GM21526 (cell line): Measurements from ENCODE around the gene CRADD.

Experiments
- ATAC-seq: cut with Tn5 transposase; IDR thresholded peaks from one replicate; pipeline ENCODE4 v1.9.1; 2021; ENCODE audit warnings: moderate library complexity; ENCODE audit not compliant: unreplicated experiment, low FRiP score

CRADD gene

DNA sequence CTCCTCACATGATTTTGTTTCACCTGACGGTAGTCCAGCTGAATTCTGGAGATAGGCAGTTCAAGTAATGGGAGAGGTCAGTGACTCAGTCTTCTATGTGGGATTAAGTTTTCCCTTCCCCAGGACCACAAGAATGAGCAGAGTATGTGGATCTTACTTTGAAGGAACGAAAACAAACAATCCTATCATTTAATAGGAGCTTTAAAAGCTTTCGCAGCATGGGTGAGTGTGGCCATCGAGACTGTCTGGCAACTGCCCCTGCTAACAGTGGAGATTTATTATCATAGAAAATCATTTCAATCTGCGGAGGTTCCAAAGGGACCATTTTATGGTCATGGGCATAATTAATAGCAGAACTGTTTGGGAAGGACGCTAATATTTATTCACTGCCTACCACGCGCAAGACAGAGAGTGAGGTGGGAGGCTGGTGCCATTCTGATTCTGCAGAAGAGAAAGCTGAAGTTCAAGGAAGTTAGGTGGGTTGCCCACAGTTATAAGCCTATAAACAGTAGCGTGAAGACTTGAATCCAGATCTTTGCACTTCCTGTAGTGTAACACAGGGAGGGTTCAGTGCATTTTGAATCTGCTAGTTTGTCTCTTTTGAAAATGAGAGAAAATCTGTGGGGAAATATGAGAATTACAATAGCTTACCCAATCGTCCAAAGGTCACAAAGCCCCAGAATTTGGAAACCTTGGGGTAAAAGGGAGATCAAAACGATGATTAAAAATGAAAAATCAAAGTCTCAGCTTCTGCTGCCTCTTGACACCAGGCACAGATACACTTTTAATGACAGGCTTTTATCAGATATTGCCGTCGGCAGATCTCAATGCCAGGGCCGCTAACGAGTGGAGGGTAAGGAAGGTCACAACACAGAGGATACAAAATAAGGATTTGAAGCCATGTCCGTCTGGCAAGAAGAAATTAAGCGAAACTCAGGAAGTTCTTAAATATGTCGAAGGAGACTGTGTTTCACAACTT is 209.6 kb downstream of the CRADD start:
- ATAC-seq, result no peak

- ATAC-seq, result no peak
Measured at GRCh38 chr12:93888964-93889363, 211.8 kb downstream of the CRADD start.

DNA sequence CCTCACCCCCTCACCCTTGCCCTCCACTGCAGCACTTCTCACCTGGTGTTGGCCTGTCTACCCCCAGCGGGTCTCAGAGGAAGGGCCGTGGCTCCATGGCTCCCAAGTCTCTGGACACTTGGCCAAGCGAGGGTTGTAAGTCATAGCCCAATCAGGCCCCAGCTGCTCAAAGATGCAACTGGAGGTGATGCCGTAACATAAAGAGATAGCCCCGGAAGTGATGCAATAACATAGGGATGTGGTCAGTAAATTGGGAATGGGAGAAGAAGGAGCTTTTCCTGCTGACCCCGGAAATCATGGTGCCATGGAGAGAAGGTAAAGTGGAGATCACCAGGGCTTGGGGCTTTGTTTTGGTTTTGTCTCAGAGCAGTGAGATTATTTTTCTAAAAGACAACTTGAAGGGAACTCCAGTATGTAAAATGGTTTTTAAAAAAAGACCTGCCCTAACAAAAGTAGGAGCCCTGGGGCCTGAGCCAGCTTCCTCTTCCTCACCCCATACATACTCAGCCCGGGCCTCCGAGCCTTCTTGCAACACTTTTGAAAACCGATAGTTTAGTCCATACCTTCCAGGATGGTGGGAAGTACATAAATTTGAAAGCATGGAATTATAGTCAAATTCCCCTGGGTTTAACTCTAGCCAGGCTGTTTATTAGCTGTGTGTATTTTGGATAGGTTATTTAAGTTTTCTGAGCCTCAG is 212.5 kb downstream of the CRADD start:
- no peak for ATAC-seq

DNA sequence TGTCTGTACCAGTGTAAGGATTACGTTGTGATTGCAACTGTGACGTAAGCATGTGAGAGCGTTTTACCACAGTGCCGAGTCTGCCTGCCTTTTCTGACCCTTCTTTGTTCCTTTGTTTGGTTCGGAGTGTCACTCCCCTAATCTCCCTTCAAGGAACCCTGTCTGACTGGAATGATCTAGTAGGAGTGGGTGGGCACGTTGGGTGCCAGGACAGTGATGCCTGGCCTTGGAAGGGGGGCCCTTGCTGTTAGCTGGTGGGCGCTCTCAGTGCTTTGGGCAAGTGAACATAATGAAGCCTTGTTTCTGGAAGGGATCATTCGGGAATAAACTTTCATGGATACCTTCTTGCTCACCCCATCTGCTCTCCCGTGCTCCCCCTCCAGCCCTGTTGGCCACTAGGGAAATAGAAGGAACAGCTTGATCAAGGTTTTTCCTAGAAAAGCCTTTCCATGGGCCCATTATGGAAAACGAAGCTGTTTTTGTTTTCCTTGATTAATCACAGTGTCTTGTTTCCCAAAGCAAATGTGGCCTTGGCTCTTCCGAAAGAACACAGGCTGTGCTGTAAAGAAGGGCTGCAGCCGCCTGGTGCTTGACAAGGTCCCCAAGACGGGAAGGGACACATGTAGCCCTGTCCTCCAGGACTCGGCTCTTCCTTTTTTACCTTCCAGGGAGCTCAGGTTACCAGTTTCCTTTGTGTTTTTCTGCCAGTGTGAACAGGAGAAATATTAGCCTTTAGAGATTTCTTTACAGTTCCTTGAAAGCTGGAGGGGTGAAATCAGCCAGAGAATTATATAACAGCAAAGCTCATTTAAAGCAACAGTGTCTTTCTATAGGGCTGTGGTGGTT is 215.5 kb downstream of the CRADD start:
- ATAC-seq, result no peak

DNA sequence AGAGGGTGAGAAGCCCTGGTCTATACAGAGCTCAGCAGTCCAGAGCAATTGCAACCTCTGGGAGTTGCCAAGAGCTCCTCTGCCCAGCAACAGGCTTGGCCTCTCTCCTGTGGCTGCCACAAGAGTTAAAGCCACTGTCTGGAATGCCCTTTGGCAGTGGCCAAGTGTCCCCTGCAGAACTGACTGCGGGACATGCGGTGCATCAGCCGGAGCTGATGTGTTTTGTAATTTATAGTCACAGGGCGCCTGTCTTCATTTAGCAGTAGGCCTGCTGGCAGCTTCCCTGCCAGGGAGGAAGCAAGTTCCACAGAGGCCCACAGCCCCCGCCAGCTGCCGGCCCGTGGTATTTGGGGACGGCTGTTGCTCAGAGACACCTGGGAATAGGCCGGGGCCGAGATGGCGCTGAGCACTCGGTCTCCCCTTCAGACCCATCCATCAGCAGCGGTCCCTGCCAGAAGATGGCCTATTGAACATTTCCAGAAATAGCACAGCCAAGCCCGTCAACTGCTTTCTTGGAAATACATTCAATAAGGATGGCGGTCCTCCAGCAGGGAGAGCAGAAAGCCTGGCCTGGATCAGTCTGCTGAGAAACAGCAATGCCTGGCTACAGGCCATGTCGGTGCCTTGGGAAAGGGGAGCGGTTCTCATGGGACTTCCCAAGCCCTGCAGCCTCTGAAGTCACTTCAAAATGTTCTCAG is 217.4 kb downstream of the CRADD start:
- ATAC-seq, result no peak

- no peak for ATAC-seq
Measured at GRCh38 chr12:93895089-93895445, 217.9 kb downstream of the CRADD start.

DNA sequence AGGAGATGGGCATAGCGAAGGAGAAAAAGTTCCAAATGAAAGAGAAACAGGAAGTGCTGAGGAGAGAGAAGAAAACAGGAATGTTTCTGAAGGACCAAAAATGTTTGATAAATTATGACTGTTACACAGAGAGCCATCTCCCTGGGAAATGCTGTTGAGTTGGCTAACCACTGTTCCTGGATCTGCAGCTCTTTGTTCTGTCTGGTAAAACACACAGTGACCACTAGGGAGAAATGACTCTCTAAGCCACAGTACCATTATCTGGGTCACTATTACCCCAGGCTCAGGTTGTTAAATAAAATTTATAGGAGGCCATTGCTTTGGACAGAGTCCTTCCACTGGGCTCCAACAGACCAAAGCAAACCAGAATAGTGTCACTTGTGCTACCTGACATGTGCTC is 219.3 kb downstream of the CRADD start:
- ATAC-seq, result no peak

GRCh38 chr12:93896952-93897351 is 219.8 kb downstream of the CRADD start:
- no peak for ATAC-seq

GRCh38 chr12:93901739-93902138 is 224.6 kb downstream of the CRADD start:
- ATAC-seq, result no peak

DNA sequence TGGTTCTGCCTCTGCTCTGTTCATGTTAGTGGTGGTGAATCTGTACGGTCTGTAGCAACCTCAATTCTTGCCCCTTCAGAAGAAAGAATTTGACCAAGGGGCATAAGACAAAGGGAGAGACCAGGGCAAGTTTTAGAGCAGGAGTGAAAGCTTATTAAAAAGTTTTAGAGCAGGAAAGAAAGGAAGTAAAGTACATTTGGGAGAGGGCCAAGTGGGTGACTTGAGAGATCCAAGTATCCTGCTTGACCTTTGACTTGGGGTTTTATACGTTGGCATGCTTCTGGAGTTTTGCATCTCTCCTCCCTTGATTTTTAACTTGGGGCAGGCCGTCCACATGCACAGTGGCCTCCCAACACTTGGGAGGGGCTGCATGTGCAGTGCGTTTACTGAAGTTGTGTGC is 225.0 kb downstream of the CRADD start:
- no peak for ATAC-seq

- ATAC-seq, result no peak
Measured at GRCh38 chr12:93902736-93903562, 225.8 kb downstream of the CRADD start.

GRCh38 chr12:93904124-93904523 is 226.9 kb downstream of the CRADD start:
- ATAC-seq, result no peak

DNA sequence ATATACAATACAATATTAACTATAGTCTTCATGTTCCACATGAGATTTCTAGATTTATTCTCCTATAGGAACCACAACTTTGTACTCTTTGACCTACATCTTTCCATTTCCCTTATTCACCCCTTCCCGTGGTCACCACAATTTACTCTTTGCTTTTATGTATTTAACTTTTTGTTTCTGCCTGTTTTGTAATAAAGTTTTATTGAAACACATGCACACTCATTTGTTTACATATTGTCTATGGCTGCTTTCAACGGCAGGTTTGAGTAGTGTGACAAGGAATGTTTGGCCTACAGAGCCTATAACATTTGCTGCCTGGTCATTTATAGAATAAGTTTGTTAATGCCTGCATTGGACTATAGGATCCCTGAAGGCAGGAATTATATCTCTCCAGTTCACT is 231.1 kb downstream of the CRADD start:
- no peak for ATAC-seq

- ATAC-seq, result no peak
Measured at GRCh38 chr12:93908846-93909567, 231.8 kb downstream of the CRADD start.

DNA sequence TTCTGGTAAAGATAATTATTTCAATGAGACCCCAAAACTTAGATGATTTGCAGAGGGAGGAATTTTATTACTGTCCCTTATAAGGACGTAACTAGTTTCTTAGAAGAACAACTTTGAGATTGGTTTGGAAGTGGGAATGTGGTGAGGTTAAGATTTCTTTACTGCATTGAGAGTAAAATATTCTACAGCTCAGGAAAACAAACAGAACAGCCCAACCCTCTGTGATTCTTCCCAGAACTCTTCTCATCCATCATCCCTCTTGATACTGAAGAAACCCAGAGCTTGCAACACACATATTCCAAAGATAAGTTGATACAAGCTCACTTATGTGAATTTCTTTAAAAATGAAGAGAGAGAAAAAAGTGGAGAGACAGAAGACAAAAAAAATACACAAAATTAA is 234.2 kb downstream of the CRADD start:
- no peak for ATAC-seq

DNA sequence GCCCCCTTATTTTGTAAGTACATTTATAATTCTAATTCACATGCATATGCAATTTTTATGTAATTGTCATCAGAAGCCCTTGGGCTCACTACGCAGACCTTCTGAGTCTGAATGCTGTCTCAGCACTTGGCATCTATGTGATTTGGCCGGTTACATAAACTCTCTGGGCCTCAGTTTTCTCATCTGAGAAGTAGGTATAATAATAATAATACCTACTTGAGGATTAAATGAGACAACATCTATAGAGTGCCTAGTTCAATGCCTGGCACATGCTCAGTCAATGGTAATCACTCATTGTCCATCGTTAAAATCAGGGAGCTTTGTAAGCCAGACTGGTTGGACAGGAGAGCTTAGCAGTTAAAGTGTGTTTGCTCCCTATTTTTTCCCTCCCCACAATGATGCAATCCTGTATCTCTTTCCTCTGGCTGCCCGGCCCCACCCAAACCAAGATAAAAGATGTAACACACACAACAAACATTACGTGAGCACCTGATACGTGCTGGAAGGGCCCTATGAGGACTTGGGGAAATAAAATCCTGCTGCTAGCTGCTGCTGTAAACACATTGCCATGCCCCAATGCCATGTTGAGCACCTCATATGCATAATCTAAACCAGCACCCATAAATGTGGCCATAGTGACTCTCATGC is 235.0 kb downstream of the CRADD start:
- ATAC-seq, result no peak

DNA sequence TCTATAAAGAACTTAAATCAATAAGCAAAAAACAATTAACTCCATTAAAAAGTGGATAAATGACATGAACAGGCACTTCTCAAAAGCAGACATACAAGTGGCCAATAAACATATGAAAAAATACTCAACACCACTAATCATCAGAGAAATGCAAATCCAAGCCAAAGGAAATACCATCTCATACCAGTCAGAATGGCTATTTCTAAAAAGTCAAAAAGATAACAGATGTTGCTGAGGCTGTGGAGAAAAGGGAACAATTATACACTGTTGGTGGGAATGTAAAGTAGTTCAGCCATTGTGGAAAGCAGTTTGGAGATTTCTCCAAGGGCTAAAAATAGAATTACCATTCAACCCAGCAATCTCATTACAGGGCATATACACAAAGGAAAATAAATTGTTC is 236.7 kb downstream of the CRADD start:
- no peak for ATAC-seq

DNA sequence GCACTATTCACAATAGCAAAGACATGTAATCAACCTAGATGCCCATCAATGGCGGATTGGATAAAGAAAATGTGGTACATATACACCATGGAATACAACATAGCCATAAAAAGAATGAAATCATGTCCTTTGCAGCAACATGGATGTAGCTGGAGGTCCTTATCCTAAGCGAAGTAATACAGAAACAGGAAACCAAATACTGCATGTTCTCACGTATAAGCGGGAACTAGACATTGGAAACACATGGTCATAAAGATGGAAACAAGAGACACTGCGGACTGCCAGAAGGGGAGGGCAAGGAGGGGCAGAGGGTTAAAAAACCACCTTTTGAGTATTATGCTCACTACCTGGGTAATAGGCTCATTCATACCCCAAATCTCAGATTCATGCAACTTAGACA is 237.1 kb downstream of the CRADD start:
- no peak for ATAC-seq
